HG02884 (cell line): ENCODE results near the gene GGT1.
A peak's percentile ranks its signal among the peaks of the same experiment; 100 is the strongest.
"Not testable (repeated sequence)": the region's sequence is repeated elsewhere in the genome, so short reads cannot be mapped to it uniquely, and the experiment has no call there.

Experiments used
- ATAC-seq: cut with Tn5 transposase; IDR thresholded peaks from one replicate; pipeline ENCODE4 v1.9.1; 2021; ENCODE audit warnings: mild to moderate bottlenecking, moderate library complexity; ENCODE audit not compliant: unreplicated experiment

GGT1 gene

GRCh38 chr22:24583221-24584165 lies 19.5 kb upstream of the GGT1 start:
- no peak for ATAC-seq

- ATAC-seq, result no peak
These were observed 18.7 kb upstream of the GGT1 start for GRCh38 chr22:24584166-24584790.

GRCh38 chr22:24584871-24585411 lies 18.1 kb upstream of the GGT1 start:
- ATAC-seq, result no peak

- no peak for ATAC-seq
These were observed 17.5 kb upstream of the GGT1 start for GRCh38 chr22:24585461-24585860.

GRCh38 chr22:24585927-24586546 lies 17.0 kb upstream of the GGT1 start:
- ATAC-seq, result no peak

GRCh38 chr22:24587251-24587650 lies 15.7 kb upstream of the GGT1 start:
- no peak for ATAC-seq

- ATAC-seq, result no peak
These were observed 15.0 kb upstream of the GGT1 start for GRCh38 chr22:24587948-24588347.

- no peak for ATAC-seq
These were observed 14.6 kb upstream of the GGT1 start for GRCh38 chr22:24588381-24588756.

- no peak for ATAC-seq
These were observed 14.1 kb upstream of the GGT1 start for GRCh38 chr22:24588757-24589481.

GRCh38 chr22:24589518-24590030 lies 13.4 kb upstream of the GGT1 start:
- ATAC-seq, result no peak

- no peak for ATAC-seq
These were observed 12.3 kb upstream of the GGT1 start for GRCh38 chr22:24590596-24591173.

GRCh38 chr22:24591286-24591830 lies 11.6 kb upstream of the GGT1 start:
- ATAC-seq, result no peak

- no peak for ATAC-seq
These were observed 10.7 kb upstream of the GGT1 start for GRCh38 chr22:24592058-24592850.

GRCh38 chr22:24592851-24593558 lies 10.0 kb upstream of the GGT1 start, which contains the start of gene LRRC75B:
Gene LRRC75B (minus strand): TSS chr22:24593073. CDS start chr22:24593039, 34 bp downstream.
- peak; percentile 74 for ATAC-seq

- ATAC-seq, result not testable (repeated sequence)
These were observed 9.5 kb upstream of the GGT1 start for GRCh38 chr22:24593559-24593835.

- no peak for ATAC-seq
These were observed 9.0 kb upstream of the GGT1 start for GRCh38 chr22:24593836-24594568.

GRCh38 chr22:24594569-24595120 lies 8.3 kb upstream of the GGT1 start:
- no peak for ATAC-seq

GRCh38 chr22:24595228-24595627 lies 7.8 kb upstream of the GGT1 start:
- no peak for ATAC-seq
